HG02678 (cell line): ENCODE data around the gene CLINT1.

Source experiments
- ATAC-seq: cut with Tn5 transposase; IDR thresholded peaks from one replicate; pipeline ENCODE4 v1.9.1; 2021; ENCODE audit warnings: mild to moderate bottlenecking, moderate library complexity; ENCODE audit not compliant: unreplicated experiment

Gene CLINT1

GRCh38 chr5:157821822-157822622, 36.9 kb downstream of the CLINT1 start:
- no peak for ATAC-seq

GRCh38 chr5:157821405-157821804, 37.5 kb downstream of the CLINT1 start:
- ATAC-seq = no peak

- ATAC-seq = no peak
Measured at GRCh38 chr5:157820593-157821252, 38.2 kb downstream of the CLINT1 start.

- ATAC-seq = no peak
Measured at GRCh38 chr5:157819502-157820115, 39.3 kb downstream of the CLINT1 start.

- no peak for ATAC-seq
Measured at GRCh38 chr5:157818368-157818767, 40.6 kb downstream of the CLINT1 start.

- ATAC-seq = no peak
Measured at GRCh38 chr5:157817928-157818327, 41.0 kb downstream of the CLINT1 start.

- ATAC-seq = no peak
Measured at GRCh38 chr5:157817387-157817702, 41.6 kb downstream of the CLINT1 start.

- no peak for ATAC-seq
Measured at GRCh38 chr5:157816682-157817386, 42.1 kb downstream of the CLINT1 start.

- no peak for ATAC-seq
Measured at GRCh38 chr5:157812086-157812485, 46.9 kb downstream of the CLINT1 start.

- ATAC-seq = no peak
Measured at GRCh38 chr5:157808043-157808442, 50.9 kb downstream of the CLINT1 start.

- no peak for ATAC-seq
Measured at GRCh38 chr5:157802736-157803135, 56.2 kb downstream of the CLINT1 start.

GRCh38 chr5:157800137-157800536, 58.8 kb downstream of the CLINT1 start:
- no peak for ATAC-seq

GRCh38 chr5:157799578-157799977, 59.4 kb downstream of the CLINT1 start:
- ATAC-seq = no peak

GRCh38 chr5:157793301-157793700, 65.6 kb downstream of the CLINT1 start:
- ATAC-seq = no peak

- ATAC-seq = no peak
Measured at GRCh38 chr5:157785801-157786200, 73.1 kb downstream of the CLINT1 start.

GRCh38 chr5:157779221-157779620, 79.7 kb downstream of the CLINT1 start:
- ATAC-seq = no peak

GRCh38 chr5:157778121-157778805, 80.7 kb downstream of the CLINT1 start:
- ATAC-seq = no peak

- no peak for ATAC-seq
Measured at GRCh38 chr5:157772127-157772526, 86.8 kb downstream of the CLINT1 start.

- no peak for ATAC-seq
Measured at GRCh38 chr5:157770665-157771064, 88.3 kb downstream of the CLINT1 start.

- no peak for ATAC-seq
Measured at GRCh38 chr5:157767689-157768088, 91.3 kb downstream of the CLINT1 start.

- ATAC-seq = no peak
Measured at GRCh38 chr5:157766902-157767301, 92.0 kb downstream of the CLINT1 start.
